HG03565 (cell line): Measurements from ENCODE around the gene MAPKAP1.

Source experiments
- ATAC-seq: cut with Tn5 transposase; IDR thresholded peaks from one replicate; pipeline ENCODE4 v1.9.1; 2021; ENCODE audit warnings: mild to moderate bottlenecking, moderate library complexity; ENCODE audit not compliant: unreplicated experiment

Gene MAPKAP1

GRCh38 chr9:125493384-125493783 is 213.6 kb downstream of the MAPKAP1 start:
- ATAC-seq = no peak

- no peak for ATAC-seq
Measured at GRCh38 chr9:125492719-125493118, 214.3 kb downstream of the MAPKAP1 start.

- no peak for ATAC-seq
Measured at GRCh38 chr9:125487842-125488241, 219.2 kb downstream of the MAPKAP1 start.

GRCh38 chr9:125486576-125486975 is 220.4 kb downstream of the MAPKAP1 start:
- no peak for ATAC-seq

GRCh38 chr9:125486152-125486508 is 220.9 kb downstream of the MAPKAP1 start:
- ATAC-seq = no peak

GRCh38 chr9:125485471-125486151 is 221.4 kb downstream of the MAPKAP1 start:
- ATAC-seq = no peak

GRCh38 chr9:125484350-125485282 is 222.4 kb downstream of the MAPKAP1 start:
- no peak for ATAC-seq

- no peak for ATAC-seq
Measured at GRCh38 chr9:125483697-125484096, 223.3 kb downstream of the MAPKAP1 start.

GRCh38 chr9:125479846-125480615 is 227.0 kb downstream of the MAPKAP1 start:
- no peak for ATAC-seq

- ATAC-seq = no peak
Measured at GRCh38 chr9:125477089-125477544, 229.9 kb downstream of the MAPKAP1 start.

GRCh38 chr9:125476645-125477044 is 230.4 kb downstream of the MAPKAP1 start:
- ATAC-seq = no peak

GRCh38 chr9:125475385-125475784 is 231.6 kb downstream of the MAPKAP1 start:
- ATAC-seq = no peak

- ATAC-seq = no peak
Measured at GRCh38 chr9:125472926-125473701, 233.9 kb downstream of the MAPKAP1 start.

GRCh38 chr9:125472562-125472925 is 234.5 kb downstream of the MAPKAP1 start:
- no peak for ATAC-seq

- no peak for ATAC-seq
Measured at GRCh38 chr9:125470767-125471580, 236.0 kb downstream of the MAPKAP1 start.

- ATAC-seq = no peak
Measured at GRCh38 chr9:125470189-125470588, 236.8 kb downstream of the MAPKAP1 start.

GRCh38 chr9:125468646-125469045 is 238.4 kb downstream of the MAPKAP1 start:
- no peak for ATAC-seq

GRCh38 chr9:125467116-125467740 is 239.8 kb downstream of the MAPKAP1 start:
- ATAC-seq = no peak

GRCh38 chr9:125466411-125466810 is 240.6 kb downstream of the MAPKAP1 start:
- ATAC-seq = no peak
